ENCODE measurements around the gene AKAP7.

AKAP7 gene

DNA sequence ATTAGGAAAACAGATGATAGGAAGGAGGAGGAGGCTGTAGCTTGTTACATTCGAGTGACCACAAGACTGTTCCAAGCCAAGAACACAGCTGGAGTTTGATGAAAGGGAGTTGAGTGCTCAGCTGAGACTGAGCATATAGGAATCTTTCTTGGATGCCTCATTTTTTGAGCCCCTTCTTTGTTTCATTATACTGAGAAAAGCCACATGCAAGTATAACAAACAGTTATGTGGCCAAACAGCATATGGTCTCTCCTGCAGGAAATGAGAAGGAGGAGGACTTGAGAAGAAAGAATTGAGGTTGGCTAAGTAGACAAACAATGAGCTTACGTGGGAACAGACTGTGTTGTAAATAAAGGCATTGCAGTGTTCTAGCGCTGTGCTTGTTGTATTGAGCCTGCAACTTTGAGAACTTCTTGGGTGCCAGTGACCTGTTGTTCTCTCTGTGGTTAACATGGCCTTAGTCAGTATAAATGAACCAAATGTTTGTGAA is 78.3 kb downstream of the AKAP7 start:
- no peak for DNase-seq
- TF ChIP-seq, protein P1, sequence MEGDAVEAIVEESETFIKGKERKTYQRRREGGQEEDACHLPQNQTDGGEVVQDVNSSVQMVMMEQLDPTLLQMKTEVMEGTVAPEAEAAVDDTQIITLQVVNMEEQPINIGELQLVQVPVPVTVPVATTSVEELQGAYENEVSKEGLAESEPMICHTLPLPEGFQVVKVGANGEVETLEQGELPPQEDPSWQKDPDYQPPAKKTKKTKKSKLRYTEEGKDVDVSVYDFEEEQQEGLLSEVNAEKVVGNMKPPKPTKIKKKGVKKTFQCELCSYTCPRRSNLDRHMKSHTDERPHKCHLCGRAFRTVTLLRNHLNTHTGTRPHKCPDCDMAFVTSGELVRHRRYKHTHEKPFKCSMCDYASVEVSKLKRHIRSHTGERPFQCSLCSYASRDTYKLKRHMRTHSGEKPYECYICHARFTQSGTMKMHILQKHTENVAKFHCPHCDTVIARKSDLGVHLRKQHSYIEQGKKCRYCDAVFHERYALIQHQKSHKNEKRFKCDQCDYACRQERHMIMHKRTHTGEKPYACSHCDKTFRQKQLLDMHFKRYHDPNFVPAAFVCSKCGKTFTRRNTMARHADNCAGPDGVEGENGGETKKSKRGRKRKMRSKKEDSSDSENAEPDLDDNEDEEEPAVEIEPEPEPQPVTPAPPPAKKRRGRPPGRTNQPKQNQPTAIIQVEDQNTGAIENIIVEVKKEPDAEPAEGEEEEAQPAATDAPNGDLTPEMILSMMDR (IDR thresholded peaks at IDR 0.05; ENCODE audit: low read length) = no peak
- TF ChIP-seq EZH2phosphoT487 (IDR thresholded peaks at IDR 0.05; ENCODE audit: low read length) (no peak), EZH2 (optimal IDR thresholded peaks at IDR 0.05; ENCODE audit: low read depth, low read length) (no peak)
- H4K20me1 ChIP-seq (ENCODE audit: insufficient read depth, low read length) = no peaks in the 10 kb centered on the region
- no peak overlapping the region for H2AFZ ChIP-seq (ENCODE audit: low read length)
- no peaks in the 10 kb centered on the region for H3K36me3 ChIP-seq (replicated peaks; ENCODE audit: insufficient read depth, low read length)
- H3K4me3 ChIP-seq (ENCODE audit: low read length) = no peak overlapping the region
- no peak overlapping the region for H3K27ac ChIP-seq (ENCODE audit: low read length)
- H3K27me3 ChIP-seq (replicated peaks; ENCODE audit: insufficient read depth, low read length) = no peaks in the 10 kb centered on the region
- H3K4me1 ChIP-seq (ENCODE audit: low read length) = no peaks in the 10 kb centered on the region
- no peak overlapping the region for H3K4me2 ChIP-seq (ENCODE audit: low read depth, low read length)
- no peak overlapping the region for H3K9ac ChIP-seq (ENCODE audit: low read length)
- H3K9me2 ChIP-seq (replicated peaks; ENCODE audit: insufficient read depth, low read length) = no peaks in the 10 kb centered on the region
- no peaks in the 10 kb centered on the region for H3K79me2 ChIP-seq (ENCODE audit: low read length)
- no peaks in the 10 kb centered on the region for H3F3A ChIP-seq (ENCODE audit: insufficient read depth, low read length)
- H3K9me3 ChIP-seq (replicated peaks; ENCODE audit: insufficient read depth, low read length) = no peaks in the 10 kb centered on the region

DNA sequence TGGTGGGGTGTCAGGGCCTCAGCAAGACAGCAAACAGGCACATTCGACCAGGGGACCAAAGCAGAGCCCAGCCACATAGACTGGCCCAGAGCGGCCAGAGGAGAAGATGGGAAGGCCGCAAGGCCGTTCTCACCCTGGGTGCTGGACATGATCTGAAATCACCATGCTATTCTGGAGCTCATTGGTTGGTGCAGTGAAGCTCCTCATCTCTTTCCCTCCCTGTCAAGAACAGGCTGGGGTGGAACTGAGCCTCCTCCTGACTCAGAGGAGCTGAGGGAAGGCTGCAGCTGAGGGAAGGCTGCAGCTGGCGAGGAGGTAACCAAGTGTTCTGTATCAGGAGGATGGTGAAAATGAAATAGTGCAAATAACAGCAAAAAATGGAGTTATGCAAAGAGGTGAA is 80.0 kb downstream of the AKAP7 start:
- Histone ChIP-seq H2AFZ (ENCODE audit: low read length) (no peak overlapping the region), H3K9ac (ENCODE audit: low read length) (no peak overlapping the region), H3K4me2 (ENCODE audit: low read depth, low read length) (no peak overlapping the region), H3K79me2 (ENCODE audit: low read length) (no peaks in the 10 kb centered on the region), H3K27me3 (replicated peaks; ENCODE audit: insufficient read depth, low read length) (no peaks in the 10 kb centered on the region), H3K9me3 (replicated peaks; ENCODE audit: insufficient read depth, low read length) (no peaks in the 10 kb centered on the region), H3F3A (ENCODE audit: insufficient read depth, low read length) (no peaks in the 10 kb centered on the region), H3K4me1 (ENCODE audit: low read length) (no peaks in the 10 kb centered on the region), H3K9me2 (replicated peaks; ENCODE audit: insufficient read depth, low read length) (no peaks in the 10 kb centered on the region), H3K36me3 (replicated peaks; ENCODE audit: insufficient read depth, low read length) (no peaks in the 10 kb centered on the region), H4K20me1 (ENCODE audit: insufficient read depth, low read length) (no peaks in the 10 kb centered on the region), H3K27ac (ENCODE audit: low read length) (no peak overlapping the region), H3K4me3 (ENCODE audit: low read length) (no peak overlapping the region)
- no peak for DNase-seq
- TF ChIP-seq, protein P1 (IDR thresholded peaks at IDR 0.05; ENCODE audit: low read length) = no peak
- TF ChIP-seq EZH2phosphoT487 (IDR thresholded peaks at IDR 0.05; ENCODE audit: low read length) = no peak

DNA sequence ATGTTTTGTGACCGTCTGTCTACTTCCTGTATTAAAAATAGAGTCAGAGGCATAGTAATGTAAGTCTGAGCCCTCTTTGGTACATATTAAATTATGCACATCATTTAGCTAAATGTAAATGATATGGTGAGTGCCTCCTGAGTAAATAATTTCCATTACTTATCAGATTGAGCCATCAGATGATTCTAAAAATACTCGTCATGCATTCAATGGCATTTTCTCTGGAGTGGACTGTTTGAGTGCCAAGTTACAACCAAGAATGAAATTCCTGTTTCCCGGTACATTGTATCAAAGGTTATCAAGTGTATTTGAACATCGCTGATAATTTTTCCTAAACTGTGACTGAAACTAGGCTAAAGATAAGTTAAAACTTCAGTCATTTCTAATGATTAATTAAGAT is 81.0 kb downstream of the AKAP7 start:
- no peak overlapping the region for H3K4me3 ChIP-seq (ENCODE audit: low read length)
- H3K27ac ChIP-seq (ENCODE audit: low read length) = no peak overlapping the region
- H4K20me1 ChIP-seq (ENCODE audit: insufficient read depth, low read length) = no peaks in the 10 kb centered on the region
- H3K9me3 ChIP-seq (replicated peaks; ENCODE audit: insufficient read depth, low read length) = no peaks in the 10 kb centered on the region
- H3F3A ChIP-seq (ENCODE audit: insufficient read depth, low read length) = no peaks in the 10 kb centered on the region
- no peak for TF ChIP-seq EZH2 (optimal IDR thresholded peaks at IDR 0.05; ENCODE audit: low read depth, low read length)
- TF ChIP-seq, protein P1 (IDR thresholded peaks at IDR 0.05; ENCODE audit: low read length) = no peak
- no peak for TF ChIP-seq EZH2phosphoT487 (IDR thresholded peaks at IDR 0.05; ENCODE audit: low read length)
- no peaks in the 10 kb centered on the region for H3K9me2 ChIP-seq (replicated peaks; ENCODE audit: insufficient read depth, low read length)
- H3K27me3 ChIP-seq (replicated peaks; ENCODE audit: insufficient read depth, low read length) = no peaks in the 10 kb centered on the region
- H3K4me1 ChIP-seq (ENCODE audit: low read length) = no peaks in the 10 kb centered on the region
- no peaks in the 10 kb centered on the region for H3K36me3 ChIP-seq (replicated peaks; ENCODE audit: insufficient read depth, low read length)
- no peak overlapping the region for H3K4me2 ChIP-seq (ENCODE audit: low read depth, low read length)
- H3K79me2 ChIP-seq (ENCODE audit: low read length) = no peaks in the 10 kb centered on the region
- no peak overlapping the region for H3K9ac ChIP-seq (ENCODE audit: low read length)
- no peak for DNase-seq
- no peak overlapping the region for H2AFZ ChIP-seq (ENCODE audit: low read length)

Measured in MM.1S (cell line).